MCF 10A (cell line): ENCODE results near the gene TTC23. TPM values are rescaled to one million over a fixed set of nuclear protein-coding genes. Genes with fewer than 3 reads are reported as not detected.

Source experiments
- BruUV-seq: library from RNA; stranded (reverse); fragments of 400-500 nt; replicated peaks from 2 replicates; lab custom pipeline; 2021; lab: Mats Ljungman, UMichigan
- CTCF ChIA-PET: fragments of 300-600 bp; sonication (Branson Sonifier 250); formaldehyde crosslinking; extraction: SDS; loops from one replicate; lab custom pipeline; 2021; ENCODE audit warnings: antibody characterized with exemption, inconsistent platforms; lab: Yijun Ruan, JAX
- POLR2A ChIA-PET: fragments of 300-600, 350-650 bp; sonication (Branson Sonifier 250); formaldehyde crosslinking; extraction: SDS; loops from one replicate; lab custom pipeline; 2020; ENCODE audit warnings: antibody characterized with exemption, inconsistent platforms; lab: Yijun Ruan, JAX
- DNase-seq: peaks from one replicate; pipeline ENCODE4 v3.0.0-alpha.2; 2018; ENCODE audit not compliant: unreplicated experiment
- H3K27ac Mint-ChIP-seq: one replicate; pipeline ENCODE4 v1.8.0; 2022; ENCODE audit warnings: mild to moderate bottlenecking, low read depth, mixed read lengths; ENCODE audit not compliant: unreplicated experiment
- H3K27me3 Mint-ChIP-seq: one replicate; pipeline ENCODE4 v1.8.0; 2022; ENCODE audit warnings: mixed read lengths; ENCODE audit not compliant: insufficient read depth, unreplicated experiment
- H3K36me3 Mint-ChIP-seq: one replicate; pipeline ENCODE4 v1.8.0; 2022; ENCODE audit warnings: mild to moderate bottlenecking, moderate library complexity, mixed read lengths; ENCODE audit not compliant: insufficient read depth, unreplicated experiment
- H3K4me1 Mint-ChIP-seq: one replicate; pipeline ENCODE4 v1.8.0; 2022; ENCODE audit warnings: mixed read lengths; ENCODE audit not compliant: insufficient read depth, unreplicated experiment
- H3K4me3 Mint-ChIP-seq: one replicate; pipeline ENCODE4 v1.8.0; 2022; ENCODE audit warnings: mild to moderate bottlenecking, moderate library complexity, mixed read lengths; ENCODE audit not compliant: unreplicated experiment
- H3K9me3 Mint-ChIP-seq: one replicate; pipeline ENCODE4 v1.8.0; 2022; ENCODE audit warnings: mixed read lengths; ENCODE audit not compliant: unreplicated experiment
- CTCF ChIP-seq: fragments of 200-600 bp; IDR thresholded peaks from one replicate; pipeline ENCODE4 v1.8.0; 2022; ENCODE audit warnings: antibody characterized with exemption, mild to moderate bottlenecking; ENCODE audit not compliant: unreplicated experiment
- intact Hi-C: fragments of 100-400 bp; cut with micrococcal nuclease; formaldehyde crosslinking; loops from 2 replicates; pipeline ENCODE4 v1.14.1; 2022
- total RNA-seq: library from RNA; stranded (reverse); gene quantifications from 2 replicates; pipeline ENCODE4 v1.2.3, GENCODE V29; 2022

The TTC23 gene
- total RNA-seq, 1 experiment from 2014 or later = 15.1 TPM

GRCh38 chr15:99158626-99159412 lies 90.6 kb downstream of the TTC23 start:
- Mint-ChIP-seq H3K27me3 (no peaks in the 10 kb centered on the region), H3K4me1 (peaks cover 13% of the 10 kb centered on the region), H3K4me3 (no peak overlapping the region), H3K27ac (no peak overlapping the region), H3K36me3 (peaks cover 30% of the 10 kb centered on the region), H3K9me3 (no peaks in the 10 kb centered on the region)
- no peak for DNase-seq
- intact Hi-C loops = no loop called here
- ChIA-PET POLR2A (no interaction called here), CTCF (interaction anchor here (1.8 kb wide), 1 partner anchor 58 kb away, joined by 7 read pairs; no protein-coding TSS in a partner anchor)
- no TSS peak for BruUV-seq
- no peak for TF ChIP-seq CTCF

GRCh38 chr15:99157456-99157855 lies 91.9 kb downstream of the TTC23 start:
- H3K9me3 Mint-ChIP-seq = no peaks in the 10 kb centered on the region
- DNase-seq = no peak
- H3K27ac Mint-ChIP-seq = no peak overlapping the region
- peaks cover 30% of the 10 kb centered on the region for H3K36me3 Mint-ChIP-seq
- H3K4me1 Mint-ChIP-seq = peaks cover 13% of the 10 kb centered on the region
- intact Hi-C loops = no loop called here
- H3K4me3 Mint-ChIP-seq = no peak overlapping the region
- no TSS peak for BruUV-seq
- ChIA-PET POLR2A (no interaction called here), CTCF (interaction anchor here (0.8 kb wide), 1 partner anchor 79 kb away, joined by 3 read pairs; no protein-coding TSS in a partner anchor)
- TF ChIP-seq CTCF = no peak
- no peaks in the 10 kb centered on the region for H3K27me3 Mint-ChIP-seq

- POLR2A ChIA-PET = interaction anchor here (1.0 kb wide), 1 partner anchor 17 kb away, joined by 3 read pairs; no protein-coding TSS in a partner anchor
- Mint-ChIP-seq H3K4me3 (no peak overlapping the region), H3K4me1 (peaks cover 13% of the 10 kb centered on the region), H3K27ac (peak overlapping the region; percentile 81), H3K9me3 (no peaks in the 10 kb centered on the region), H3K36me3 (peaks cover 25% of the 10 kb centered on the region), H3K27me3 (no peaks in the 10 kb centered on the region)
- CTCF ChIA-PET = no interaction called here
- intact Hi-C loops = no loop called here
- no TSS peak for BruUV-seq
- no peak for TF ChIP-seq CTCF
- peak; percentile 49 for DNase-seq
Observed at GRCh38 chr15:99155961-99156443, 93.4 kb downstream of the TTC23 start.

GRCh38 chr15:99154271-99154670 lies 95.1 kb downstream of the TTC23 start:
- no peak for TF ChIP-seq CTCF
- Mint-ChIP-seq H3K27ac (no peak overlapping the region), H3K9me3 (no peaks in the 10 kb centered on the region), H3K36me3 (peaks cover 21% of the 10 kb centered on the region), H3K27me3 (no peaks in the 10 kb centered on the region), H3K4me3 (no peak overlapping the region), H3K4me1 (peaks cover 13% of the 10 kb centered on the region)
- ChIA-PET CTCF (no interaction called here), POLR2A (no interaction called here)
- no peak for DNase-seq
- intact Hi-C loops = no loop called here
- no TSS peak for BruUV-seq
